CD4-positive, alpha-beta T cell treated with Interleukin-15 for 4 hours (primary cell): ENCODE measurements around the gene MYCN.
"Not testable (repeated sequence)": the region's sequence is repeated elsewhere in the genome, so short reads cannot be mapped to it uniquely, and the experiment has no call there.

Experiments
- DNase-seq: peaks from one replicate; pipeline ENCODE4 v3.0.0-alpha.2; 2020; ENCODE audit warnings: low spot score

Gene MYCN

DNA sequence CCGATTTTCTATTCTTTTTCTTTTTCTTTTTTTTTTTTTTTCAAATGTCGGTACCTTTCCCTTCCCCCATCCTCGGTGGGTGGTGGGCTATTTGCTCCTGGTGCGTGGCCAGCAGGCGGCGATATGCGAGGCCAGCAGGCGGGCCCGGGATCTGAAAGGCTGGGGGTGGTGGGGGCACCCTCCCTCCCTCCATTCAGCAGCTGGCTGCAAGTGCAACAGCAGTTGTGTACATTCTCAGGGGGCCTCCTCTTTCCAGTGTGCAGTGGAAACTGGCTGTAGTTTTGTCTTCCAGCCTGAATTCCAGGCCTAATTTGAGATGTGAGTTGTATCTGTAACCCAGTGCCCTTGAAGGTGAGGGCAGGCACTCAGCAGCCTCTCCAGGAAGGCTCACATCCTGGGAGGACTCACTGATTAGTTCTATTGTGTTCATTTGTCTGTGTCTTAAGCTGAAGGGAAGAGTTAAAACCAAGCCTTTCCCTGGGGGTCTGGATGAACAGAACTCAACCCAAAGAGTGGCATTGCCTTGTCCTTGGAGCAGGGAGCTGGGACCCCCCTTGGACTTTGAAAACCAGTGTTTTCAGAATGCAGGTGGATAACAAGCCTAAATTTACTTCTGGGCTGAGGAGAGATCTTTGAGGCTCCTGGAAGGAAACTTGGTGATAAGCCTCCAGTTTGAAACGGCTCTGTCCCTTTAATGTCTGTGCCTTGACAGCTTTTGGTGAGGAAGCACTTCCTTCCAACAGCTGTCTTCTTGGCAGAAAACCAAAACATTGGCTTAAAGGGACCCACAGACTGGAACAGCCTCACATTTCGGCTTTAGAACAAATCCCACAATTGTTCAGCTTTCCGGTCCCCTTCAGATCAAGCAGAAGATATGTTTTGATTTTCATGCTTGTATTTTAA is 3.3 kb downstream of the MYCN start:
- no peak for DNase-seq

DNA sequence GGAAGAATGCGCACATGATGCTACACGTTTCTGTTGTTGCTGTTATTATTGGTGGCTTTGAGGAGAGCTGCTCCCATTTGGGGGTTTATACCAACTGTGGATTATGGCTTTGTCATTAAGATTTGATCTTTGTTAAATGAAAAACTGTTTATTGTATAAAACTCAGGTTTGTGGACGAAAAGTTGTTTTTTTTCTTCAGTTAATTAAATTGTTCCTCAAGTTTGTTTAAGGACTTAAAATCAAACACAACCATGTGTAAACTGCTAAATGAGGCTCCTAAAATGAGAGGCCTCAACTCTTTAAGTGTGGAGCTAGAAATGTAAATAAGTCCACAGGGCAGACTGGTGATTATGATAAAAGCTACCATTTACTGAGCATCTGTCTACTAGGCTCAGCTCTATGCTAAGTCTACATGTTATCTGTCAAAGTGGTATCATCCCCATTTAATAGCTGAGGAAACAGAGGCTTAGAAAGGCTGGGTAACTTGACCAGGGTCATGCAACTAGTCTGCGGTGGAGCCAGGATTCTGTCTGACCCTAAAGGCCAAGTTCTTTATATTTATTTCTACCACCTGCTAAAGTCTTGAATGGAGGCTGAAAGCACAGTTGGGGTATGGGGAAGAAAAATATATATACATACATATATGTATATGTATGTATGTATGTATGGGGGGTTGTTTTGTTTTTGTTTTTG is 4.1 kb downstream of the MYCN start:
- no peak for DNase-seq

DNA sequence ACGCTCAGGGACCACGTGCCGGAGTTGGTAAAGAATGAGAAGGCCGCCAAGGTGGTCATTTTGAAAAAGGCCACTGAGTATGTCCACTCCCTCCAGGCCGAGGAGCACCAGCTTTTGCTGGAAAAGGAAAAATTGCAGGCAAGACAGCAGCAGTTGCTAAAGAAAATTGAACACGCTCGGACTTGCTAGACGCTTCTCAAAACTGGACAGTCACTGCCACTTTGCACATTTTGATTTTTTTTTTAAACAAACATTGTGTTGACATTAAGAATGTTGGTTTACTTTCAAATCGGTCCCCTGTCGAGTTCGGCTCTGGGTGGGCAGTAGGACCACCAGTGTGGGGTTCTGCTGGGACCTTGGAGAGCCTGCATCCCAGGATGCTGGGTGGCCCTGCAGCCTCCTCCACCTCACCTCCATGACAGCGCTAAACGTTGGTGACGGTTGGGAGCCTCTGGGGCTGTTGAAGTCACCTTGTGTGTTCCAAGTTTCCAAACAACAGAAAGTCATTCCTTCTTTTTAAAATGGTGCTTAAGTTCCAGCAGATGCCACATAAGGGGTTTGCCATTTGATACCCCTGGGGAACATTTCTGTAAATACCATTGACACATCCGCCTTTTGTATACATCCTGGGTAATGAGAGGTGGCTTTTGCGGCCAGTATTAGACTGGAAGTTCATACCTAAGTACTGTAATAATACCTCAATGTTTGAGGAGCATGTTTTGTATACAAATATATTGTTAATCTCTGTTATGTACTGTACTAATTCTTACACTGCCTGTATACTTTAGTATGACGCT is 5.8 kb downstream of the MYCN start:
- DNase-seq: no peak

DNA sequence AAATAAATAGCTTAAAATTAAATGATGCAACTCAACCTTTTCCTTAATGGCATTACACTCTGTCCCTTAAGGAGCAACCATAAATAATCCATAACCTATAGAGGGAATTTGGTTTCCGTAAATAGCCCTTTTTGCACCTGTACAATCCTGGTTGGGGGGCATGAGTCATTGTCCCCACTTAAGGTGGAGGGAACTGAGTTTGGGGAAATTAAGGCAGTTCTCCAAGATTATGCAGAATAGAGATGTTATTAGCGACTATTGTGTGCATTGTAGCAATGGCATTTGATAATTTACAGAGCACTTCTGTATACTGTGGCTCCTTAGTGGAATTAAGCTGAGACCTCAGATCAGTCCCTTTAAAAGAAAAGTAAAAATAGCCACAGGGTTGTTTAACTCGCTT is 6.6 kb downstream of the MYCN start:
- no peak for DNase-seq

DNA sequence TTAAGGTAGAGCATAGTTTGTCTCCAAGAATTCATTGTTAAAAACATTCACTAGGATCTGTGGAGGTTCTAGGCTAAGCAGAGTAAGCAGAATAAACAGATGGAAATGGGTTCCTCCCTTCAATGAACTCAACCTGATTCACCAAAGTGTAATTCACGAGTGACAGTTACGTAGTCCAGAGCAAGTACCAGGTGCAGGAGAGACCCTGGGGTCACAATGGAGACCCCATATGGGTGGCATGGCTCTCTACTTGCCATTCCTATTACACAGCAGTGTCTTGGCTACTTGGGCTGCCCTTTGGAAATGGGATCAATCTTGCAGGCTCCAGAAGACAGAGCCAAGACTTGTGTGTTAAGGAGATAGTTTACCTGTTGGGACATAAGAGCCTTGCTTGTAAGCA is 7.1 kb downstream of the MYCN start:
- no peak for DNase-seq

DNA sequence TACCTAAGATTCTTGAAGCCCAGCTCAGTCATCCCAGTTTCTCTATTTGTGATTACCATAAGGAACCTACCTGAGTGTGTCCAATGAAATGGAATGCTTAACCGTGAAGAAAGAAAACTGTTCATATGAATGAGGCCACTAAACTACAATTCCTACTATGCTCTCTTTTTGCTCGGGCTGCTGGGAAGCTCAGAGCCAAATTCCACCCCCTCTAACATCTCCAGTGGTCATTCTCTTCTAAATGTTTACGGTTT is 8.3 kb downstream of the MYCN start:
- DNase-seq: no peak

DNA sequence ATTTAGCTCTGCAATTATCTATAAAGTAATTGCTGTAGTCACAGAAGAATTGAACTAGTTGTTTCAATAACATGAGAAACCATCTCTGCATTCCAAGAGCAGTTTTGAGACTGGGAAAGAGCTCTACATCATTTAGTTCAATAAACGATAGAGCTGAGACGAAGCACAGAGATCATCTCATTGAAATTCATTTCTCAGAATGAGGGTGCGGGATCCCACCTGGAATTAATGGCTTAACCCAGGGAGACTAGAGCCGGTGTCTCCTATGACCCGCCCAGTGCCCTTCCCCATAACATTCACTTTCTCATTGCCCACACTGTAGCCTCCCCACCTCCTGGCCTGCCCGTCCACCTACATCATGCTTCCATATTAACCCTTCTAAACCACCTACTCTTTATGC is 8.8 kb downstream of the MYCN start:
- DNase-seq: no peak

DNA sequence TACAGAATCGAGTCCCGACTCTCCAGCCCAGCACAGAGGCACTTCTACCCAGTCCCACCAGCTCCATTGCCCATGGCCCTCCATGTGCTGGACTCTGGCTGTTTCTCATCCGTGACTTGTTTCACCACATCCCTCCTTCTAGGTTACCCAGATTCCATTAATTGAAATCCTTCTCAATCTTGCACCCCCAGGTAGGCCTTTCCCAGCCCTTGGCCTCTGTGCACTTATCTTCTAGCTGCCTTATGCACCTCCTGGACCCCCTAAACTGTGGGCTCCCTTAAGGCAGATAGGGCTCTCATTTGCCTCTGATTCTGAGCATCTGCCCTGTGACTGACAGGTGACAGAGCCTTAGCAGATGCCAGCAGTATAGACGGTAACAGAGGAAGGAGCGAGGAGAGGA is 9.2 kb downstream of the MYCN start:
- DNase-seq: no peak

DNA sequence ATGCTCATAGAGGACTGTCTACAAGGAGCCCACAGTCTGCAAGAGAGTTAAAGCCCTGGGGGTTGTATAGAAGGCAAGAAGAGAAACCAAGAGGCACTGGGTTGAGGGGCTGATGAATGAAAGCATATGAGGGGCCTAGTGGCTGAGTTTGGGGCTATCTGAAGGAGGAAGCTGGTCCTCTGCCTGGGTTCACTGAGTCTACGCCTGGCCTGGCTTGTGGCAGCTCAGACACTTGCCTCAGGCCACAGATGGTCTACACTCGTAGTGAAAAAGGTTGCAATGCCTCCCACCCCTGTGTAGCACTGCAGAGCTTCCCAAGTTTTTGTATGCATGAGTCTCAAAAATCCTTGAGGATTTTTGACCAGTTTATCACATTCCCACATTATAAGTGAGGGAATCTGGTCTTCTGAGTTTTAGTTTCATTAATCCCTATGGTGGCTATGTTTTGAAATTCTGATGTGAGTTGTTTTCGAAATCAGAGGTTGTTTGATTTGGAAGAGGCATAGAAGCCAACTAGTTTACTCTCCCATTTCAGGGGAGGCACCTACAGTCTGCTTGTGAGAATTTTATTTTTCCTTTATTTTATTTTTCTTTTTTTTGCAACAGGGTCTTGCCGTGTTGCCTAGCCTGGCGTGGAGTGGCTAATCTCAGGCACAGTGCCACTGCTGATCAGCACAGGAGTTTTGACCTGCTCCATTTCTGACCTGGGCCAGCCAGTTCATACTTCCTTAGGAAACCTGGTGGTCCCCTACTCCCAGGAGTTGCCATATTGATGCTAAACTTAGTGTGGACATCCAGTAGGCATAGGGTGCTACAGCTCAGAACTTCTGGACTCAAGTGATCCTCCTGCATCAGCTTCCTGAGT is 10.0 kb downstream of the MYCN start:
- DNase-seq: no peak

DNA sequence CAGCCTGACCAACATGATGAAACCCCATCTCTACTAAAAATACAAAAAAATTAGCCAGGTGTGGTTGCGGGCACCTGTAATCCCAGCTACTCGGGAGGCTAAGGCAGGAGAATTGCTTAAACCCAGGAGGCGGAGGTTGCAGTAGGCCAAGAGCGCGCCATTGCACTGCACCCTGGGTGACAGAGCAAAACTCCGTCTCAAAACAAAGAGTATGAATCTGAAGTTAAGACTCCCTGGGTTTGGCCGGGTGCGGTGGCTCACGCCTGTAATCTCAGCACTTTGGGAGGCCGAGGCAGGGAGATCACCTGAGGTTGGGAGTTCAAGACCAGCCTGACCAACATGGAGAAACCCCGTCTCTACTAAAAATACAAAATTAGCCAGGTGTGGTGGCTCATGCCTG is 11.6 kb downstream of the MYCN start:
- not testable (repeated sequence) for DNase-seq

DNA sequence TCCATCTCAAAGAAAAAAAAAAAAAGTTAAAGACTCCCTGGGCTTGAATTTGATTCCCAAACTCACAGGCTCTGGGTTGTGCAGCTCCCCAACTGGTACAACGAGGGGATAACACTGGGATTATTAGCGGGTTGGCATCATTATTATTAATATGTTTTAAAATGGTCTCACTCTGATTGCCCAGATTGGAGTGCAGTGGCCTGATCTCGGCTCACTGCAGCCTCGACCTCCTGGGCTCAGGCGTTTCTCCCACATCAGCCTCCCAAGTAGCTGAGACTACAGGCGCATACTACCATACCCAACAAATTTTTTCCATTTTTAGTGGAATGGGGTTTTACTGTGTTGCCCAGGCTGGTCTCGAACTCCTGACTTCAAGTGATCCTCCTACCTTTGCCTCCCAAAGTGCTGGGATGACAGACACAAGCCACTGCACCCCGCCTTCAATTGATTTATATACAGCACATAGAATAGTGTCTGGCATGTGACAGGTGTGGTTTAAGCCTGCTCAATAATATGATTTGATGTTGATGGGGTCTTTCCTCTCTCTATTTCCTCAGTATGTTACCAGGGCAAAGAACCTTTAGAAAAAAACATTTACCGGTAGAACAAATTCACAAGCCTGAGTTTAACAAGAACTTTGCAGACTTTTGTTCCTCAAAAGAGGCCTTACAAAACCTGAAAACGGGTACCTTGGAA is 12.2 kb downstream of the MYCN start:
- no peak for DNase-seq

DNA sequence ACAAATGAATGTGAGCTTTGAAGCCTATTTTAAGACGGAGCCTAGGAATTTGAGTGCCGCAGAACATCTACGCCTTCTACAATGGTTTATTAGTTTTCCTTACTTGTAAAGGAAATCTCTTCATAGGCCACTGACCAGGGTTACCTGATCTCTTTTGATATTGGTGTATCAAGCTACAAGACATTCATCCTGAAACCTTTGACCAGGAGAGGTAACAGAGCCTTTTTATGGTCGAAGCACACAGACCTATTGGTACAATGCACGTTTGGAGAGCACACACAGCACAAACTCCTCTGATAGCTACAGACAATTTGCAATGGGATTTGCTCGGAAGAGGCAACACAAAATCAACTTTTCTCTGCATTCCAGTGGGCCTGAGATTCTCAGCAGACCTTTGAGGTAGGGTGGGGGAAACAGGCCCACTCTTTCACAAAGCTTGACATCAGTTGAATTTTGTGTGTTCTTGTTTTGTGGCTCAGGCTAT is 12.8 kb downstream of the MYCN start:
- no peak for DNase-seq

DNA sequence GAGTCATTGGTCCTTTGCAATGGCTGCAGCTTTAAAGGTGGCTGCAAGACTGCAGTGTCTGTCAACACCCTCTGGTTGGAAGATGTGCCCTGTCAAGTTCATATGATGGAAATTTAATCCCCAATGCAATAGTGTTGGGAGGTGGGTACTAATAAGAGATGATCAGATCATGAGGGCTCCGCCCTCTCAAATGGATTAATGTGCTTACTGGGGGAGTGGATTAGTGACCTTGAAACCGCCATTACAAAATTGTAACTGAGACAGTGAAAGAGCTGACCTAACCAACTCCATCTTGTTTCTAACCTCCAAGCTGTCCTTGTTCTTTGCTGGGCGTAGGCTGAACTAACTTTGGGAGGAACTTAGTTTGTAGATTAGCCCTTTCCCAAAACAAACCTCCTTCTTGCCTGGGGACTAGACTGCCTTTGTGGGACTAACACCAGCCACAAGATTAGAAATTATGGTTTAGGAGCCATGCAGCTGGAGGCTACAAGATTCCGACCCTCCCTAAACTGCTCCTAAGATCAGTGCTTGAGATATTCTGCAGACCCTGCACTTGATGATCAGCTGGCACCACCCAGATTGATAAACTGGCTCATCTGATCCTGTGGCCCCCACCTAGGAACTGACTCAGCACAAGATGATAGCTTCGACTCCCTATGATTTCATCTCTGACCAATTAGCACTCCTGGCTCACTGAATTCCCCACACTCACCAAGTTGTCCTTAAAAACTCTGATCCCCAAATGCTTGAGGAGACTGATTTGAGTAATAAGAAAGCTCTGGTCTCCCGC is 13.7 kb downstream of the MYCN start:
- DNase-seq: no peak

DNA sequence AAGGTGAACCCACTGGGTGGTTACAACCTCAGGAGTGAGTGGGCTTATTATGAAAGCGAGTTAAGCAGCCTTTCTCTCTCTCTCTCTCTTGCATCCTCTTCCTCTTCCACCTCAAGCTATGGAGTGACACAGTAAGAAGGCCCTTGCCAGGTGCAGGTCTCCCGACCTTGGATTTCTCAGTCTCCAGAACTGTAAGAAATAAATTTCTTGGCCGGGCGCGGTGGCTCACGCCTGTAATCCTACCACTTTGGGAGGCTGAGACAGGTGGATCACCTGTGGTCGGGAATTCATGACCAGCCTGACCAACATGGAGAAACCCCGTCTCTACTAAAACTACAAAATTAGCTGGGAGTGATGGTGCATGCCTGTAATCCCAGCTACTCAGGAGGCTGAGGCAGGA is 14.4 kb downstream of the MYCN start:
- no peak for DNase-seq

DNA sequence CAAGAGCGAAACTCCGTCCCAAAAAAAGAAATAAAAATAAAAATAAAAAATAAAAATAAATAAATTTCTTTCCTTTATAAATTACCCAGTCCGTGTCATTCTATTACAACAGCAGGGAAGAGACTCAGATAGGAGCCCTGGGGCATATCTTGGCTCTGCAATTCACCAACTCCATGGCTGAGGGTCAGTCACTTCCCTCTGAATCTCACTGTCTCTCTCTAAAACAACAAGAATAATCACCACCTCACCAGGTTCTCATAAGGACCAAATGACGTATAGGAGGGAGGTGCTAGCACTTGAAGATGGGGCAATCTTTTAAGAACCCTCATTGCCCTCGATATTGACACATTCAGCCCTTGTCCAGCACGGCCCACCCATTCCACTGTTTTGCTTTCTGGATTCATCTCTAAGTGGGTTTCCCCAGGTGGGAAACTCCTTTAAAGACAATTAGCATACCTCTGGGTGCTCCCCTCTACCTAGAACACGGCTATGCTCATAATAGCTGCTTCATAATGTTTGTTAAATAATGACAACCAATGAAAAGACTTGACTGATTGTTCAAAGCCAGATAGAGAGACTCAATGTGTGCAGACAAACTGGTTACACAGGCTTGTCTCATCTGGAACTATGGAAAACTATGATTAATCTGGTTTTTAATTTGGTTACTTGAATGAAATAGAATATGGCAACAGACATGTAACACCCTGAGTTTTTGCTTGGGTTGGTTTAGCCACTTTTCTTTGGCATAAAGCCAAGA is 15.1 kb downstream of the MYCN start:
- no peak for DNase-seq

DNA sequence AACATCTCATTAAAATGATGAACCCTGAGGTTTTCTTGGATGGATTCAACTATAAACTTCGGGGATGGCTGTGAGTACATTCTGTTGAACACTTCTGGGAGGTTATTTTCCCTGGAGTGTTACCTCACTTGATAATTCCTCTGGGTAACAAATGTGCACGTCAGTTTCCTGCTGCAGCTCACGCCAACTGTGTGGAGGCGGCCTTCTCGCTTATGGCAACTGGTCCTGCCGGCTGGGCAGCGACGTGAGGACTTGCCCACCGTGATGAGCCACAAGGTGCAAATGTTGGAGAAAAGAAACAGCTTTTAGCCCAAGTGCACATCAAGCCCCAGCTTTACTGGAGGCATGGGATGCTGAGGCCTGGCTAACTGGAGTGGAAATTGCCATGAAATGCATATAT is 15.9 kb downstream of the MYCN start:
- DNase-seq: no peak

DNA sequence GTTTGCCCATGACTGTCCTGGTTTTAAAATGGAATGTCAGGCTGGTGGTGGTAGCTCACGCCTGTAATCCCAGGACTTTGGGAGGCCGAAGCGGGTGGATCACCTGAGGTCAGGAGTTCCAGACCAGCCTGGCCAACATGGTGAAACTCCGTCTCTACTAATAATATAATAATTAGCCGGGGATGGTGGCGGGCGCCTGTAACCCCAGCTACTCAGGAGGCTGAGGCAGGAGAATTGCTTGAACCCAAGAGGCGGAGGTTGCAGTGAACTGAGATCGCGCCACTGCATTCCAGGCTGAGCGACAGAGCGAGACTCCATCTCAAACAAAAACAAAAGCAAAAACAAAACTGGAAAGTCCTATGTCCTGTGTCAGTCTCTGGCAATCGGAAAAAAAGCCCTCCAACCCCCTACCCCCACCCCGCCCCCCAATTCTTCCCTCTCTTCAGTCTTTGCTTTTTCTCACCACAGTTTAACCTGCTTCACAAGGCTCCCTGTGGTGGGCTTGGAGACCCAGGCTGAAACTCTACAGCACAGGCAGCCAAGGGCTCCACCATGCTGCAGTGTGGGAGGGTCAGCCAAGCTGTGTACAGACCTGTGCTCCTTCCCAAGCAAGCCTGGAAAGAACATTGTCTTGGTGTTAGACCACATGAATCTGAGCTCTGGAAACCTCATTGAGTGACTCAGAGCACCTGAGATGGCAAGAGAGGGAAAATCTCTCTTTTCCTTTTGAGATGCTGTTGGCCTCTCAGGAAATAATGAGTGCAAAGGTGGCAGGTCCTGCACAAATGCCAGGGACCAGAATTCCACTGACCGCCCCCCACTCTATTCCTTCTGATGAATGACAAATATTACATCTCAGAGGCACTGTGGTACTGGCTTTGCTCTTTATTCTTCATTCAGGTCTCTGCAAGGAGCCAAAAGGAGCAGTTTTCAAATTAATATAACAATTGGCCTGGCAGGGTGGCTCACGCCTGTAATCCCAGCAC is 16.7 kb downstream of the MYCN start:
- DNase-seq: no peak

DNA sequence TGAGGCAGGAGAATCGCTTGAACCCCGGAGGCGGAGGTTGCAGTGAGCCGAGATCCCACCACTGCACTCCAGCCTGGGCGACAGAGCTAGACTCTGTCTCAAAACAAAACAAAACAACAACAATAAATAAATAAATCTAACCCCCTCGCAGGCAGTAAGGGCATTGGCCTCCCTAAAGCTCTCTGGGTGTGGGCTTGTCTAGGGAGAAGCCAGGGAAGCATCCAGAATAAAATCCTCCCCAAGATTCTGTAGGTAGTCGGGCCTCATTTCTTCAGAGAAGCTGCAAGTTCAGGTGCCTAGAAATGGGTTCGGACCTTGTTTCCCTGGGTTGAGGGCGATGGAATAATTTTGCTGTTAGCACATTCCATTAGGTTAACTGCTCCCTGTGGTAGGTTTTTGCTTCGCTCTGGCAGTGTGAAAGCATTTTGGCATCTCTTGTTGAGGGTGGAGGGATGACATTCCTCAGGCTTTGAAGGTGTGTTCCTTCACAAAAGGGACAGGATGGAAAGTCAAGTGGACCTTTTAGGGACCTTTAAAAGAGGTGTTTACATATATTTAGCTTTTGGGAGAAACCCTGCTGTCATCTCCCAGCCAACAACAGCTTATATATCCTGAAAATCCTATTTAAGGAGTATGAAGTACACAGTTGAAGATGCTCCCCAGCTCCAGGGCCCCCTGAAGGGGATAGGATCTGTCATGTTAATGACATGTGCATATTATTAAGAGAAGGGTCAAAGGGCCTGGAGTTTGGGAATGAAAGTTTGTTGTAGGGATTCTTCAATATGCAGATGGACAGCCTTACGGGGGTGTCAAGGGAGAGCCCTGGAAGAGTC is 17.7 kb downstream of the MYCN start:
- DNase-seq: no peak
